SK-N-SH treated with all-trans-retinoic acid at 6 μM for 48 hours (cell line): Measurements from ENCODE around the gene NDUFAF2.

ENCODE experiments used
- ATAC-seq: fragments of 200-7000 bp; cut with Tn5 transposase; 3 replicates; pipeline ENCODE4 v1.9.1; 2020; ENCODE audit warnings: mild to moderate bottlenecking, moderate library complexity
- ARNTL ChIP-seq: fragments of 450-650 bp; formaldehyde crosslinking; IDR thresholded peaks from 2 replicates; pipeline ENCODE4 v1.5.0; 2020; ENCODE audit warnings: low read depth, mild to moderate bottlenecking, moderate library complexity, borderline replicate concordance
- BACH2 ChIP-seq: fragments of 250-450 bp; sonication (Bioruptor Pico); IDR thresholded peaks from 2 replicates; pipeline ENCODE4 v1.9.0; 2021; ENCODE audit warnings: mild to moderate bottlenecking, borderline replicate concordance
- CSDC2 ChIP-seq: fragments of 250-450 bp; sonication (Bioruptor Pico); IDR thresholded peaks from 2 replicates; pipeline ENCODE4 v1.5.0; 2020; ENCODE audit warnings: mild to moderate bottlenecking, moderate library complexity
- GLIS3 ChIP-seq: fragments of 250-450 bp; sonication (Bioruptor Pico); IDR thresholded peaks from 2 replicates; pipeline ENCODE4 v1.5.0; 2020; ENCODE audit warnings: mild to moderate bottlenecking, moderate library complexity
- ISL1 ChIP-seq: fragments of 250-450 bp; sonication (Bioruptor Pico); IDR thresholded peaks from 2 replicates; pipeline ENCODE4 v2.1.2; 2022; ENCODE audit warnings: mild to moderate bottlenecking, moderate library complexity
- OSR1 ChIP-seq: fragments of 250-450 bp; sonication (Bioruptor Pico); IDR thresholded peaks from 2 replicates; pipeline ENCODE4 v1.8.0; 2022; ENCODE audit warnings: moderate library complexity, mild to moderate bottlenecking, inconsistent platforms
- PPARA ChIP-seq: fragments of 250-450 bp; sonication (Bioruptor Pico); IDR thresholded peaks from 2 replicates; pipeline ENCODE4 v1.5.0; 2020; ENCODE audit warnings: mild to moderate bottlenecking, borderline replicate concordance
- RARB ChIP-seq: fragments of 250-450 bp; sonication (Bioruptor Pico); IDR thresholded peaks from 2 replicates; pipeline ENCODE4 v1.8.0; 2021; ENCODE audit warnings: mild to moderate bottlenecking, moderate library complexity
- SNAI2 ChIP-seq: fragments of 250-450 bp; sonication (Bioruptor Pico); IDR thresholded peaks from 2 replicates; pipeline ENCODE4 v1.5.0; 2020; ENCODE audit warnings: mild to moderate bottlenecking, moderate library complexity
- TCF4 ChIP-seq: fragments of 250-450 bp; sonication (Bioruptor Pico); IDR thresholded peaks from 2 replicates; pipeline ENCODE4 v1.8.0; 2021; ENCODE audit warnings: mild to moderate bottlenecking, moderate library complexity, borderline replicate concordance
- TOX ChIP-seq: fragments of 250-450 bp; sonication (Bioruptor Pico); IDR thresholded peaks from 2 replicates; pipeline ENCODE4 v1.8.0; 2021; ENCODE audit warnings: mild to moderate bottlenecking, moderate library complexity, borderline replicate concordance
- ZC3H10 ChIP-seq: fragments of 250-450 bp; sonication (Bioruptor Pico); IDR thresholded peaks from 2 replicates; pipeline ENCODE4 v1.5.1; 2021; ENCODE audit warnings: mild to moderate bottlenecking, moderate library complexity
- ZFP30 ChIP-seq: fragments of 450-650 bp; formaldehyde crosslinking; IDR thresholded peaks from 2 replicates; pipeline ENCODE4 v1.5.0; 2022; ENCODE audit warnings: mild to moderate bottlenecking, moderate library complexity
- ZNF565 ChIP-seq: fragments of 450-650 bp; formaldehyde crosslinking; conservative IDR thresholded peaks from 2 replicates; pipeline ENCODE4 v1.5.0; 2020; ENCODE audit warnings: low read depth, mild to moderate bottlenecking, moderate library complexity
- ZNF70 ChIP-seq: fragments of 450-650 bp; formaldehyde crosslinking; IDR thresholded peaks from 2 replicates; pipeline ENCODE4 v1.5.0; 2020; ENCODE audit warnings: mild to moderate bottlenecking, moderate library complexity
- ZNF8 ChIP-seq: fragments of 450-650 bp; formaldehyde crosslinking; IDR thresholded peaks from 2 replicates; pipeline ENCODE4 v1.5.0; 2020; ENCODE audit warnings: mild to moderate bottlenecking, moderate library complexity
- TF ChIP-seq, protein P1 (sequence below): fragments of 250-450 bp; sonication (Bioruptor Pico); IDR thresholded peaks from 2 replicates; pipeline ENCODE4 v1.8.0; 2021; ENCODE audit warnings: low read depth, mild to moderate bottlenecking, moderate library complexity, borderline replicate concordance
- TF ChIP-seq, protein P2 (sequence below): fragments of 250-450 bp; sonication (Bioruptor Pico); IDR thresholded peaks from 2 replicates; pipeline ENCODE4 v1.8.0; 2020; ENCODE audit warnings: mild to moderate bottlenecking, moderate library complexity, borderline replicate concordance
- TF ChIP-seq, protein P3 (sequence below): fragments of 250-450 bp; sonication (Bioruptor Pico); IDR thresholded peaks from 2 replicates; pipeline ENCODE4 v1.5.0; 2020; ENCODE audit warnings: mild to moderate bottlenecking, moderate library complexity
- TF ChIP-seq, protein P4 (sequence below): fragments of 250-450 bp; sonication (Bioruptor Pico); IDR thresholded peaks from 2 replicates; pipeline ENCODE4 v1.5.1; 2020; ENCODE audit warnings: low read depth, mild to moderate bottlenecking, moderate library complexity
- TF ChIP-seq, protein P5 (sequence below): fragments of 250-450 bp; sonication (Bioruptor Pico); IDR thresholded peaks from 2 replicates; pipeline ENCODE4 v1.5.1; 2021; ENCODE audit warnings: mild to moderate bottlenecking, moderate library complexity

The NDUFAF2 gene

DNA sequence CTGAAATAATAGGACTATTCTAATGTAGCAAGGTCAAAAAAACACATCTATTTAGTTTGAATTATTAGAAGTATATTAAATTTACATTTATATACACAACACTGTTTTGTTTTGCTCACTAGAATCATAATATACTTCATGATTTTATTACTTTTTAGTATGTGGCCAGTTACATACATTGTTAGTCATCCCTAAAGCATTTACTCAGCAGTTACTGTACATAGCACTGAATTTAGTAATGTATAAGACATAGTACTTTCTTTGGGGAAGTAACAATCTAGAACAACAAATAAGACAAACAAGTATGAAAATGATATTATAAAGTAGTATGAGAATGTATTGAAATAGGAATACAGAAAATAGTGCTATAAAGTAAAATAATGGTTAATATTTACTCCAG, 28.4 kb upstream of the NDUFAF2 start:
- TF ChIP-seq, protein P1, sequence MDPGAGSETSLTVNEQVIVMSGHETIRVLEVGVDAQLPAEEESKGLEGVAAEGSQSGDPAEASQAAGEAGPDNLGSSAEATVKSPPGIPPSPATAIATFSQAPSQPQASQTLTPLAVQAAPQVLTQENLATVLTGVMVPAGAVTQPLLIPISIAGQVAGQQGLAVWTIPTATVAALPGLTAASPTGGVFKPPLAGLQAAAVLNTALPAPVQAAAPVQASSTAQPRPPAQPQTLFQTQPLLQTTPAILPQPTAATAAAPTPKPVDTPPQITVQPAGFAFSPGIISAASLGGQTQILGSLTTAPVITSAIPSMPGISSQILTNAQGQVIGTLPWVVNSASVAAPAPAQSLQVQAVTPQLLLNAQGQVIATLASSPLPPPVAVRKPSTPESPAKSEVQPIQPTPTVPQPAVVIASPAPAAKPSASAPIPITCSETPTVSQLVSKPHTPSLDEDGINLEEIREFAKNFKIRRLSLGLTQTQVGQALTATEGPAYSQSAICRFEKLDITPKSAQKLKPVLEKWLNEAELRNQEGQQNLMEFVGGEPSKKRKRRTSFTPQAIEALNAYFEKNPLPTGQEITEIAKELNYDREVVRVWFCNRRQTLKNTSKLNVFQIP (CRISPR knock-in tag), result no peak
- TF ChIP-seq, protein P2, sequence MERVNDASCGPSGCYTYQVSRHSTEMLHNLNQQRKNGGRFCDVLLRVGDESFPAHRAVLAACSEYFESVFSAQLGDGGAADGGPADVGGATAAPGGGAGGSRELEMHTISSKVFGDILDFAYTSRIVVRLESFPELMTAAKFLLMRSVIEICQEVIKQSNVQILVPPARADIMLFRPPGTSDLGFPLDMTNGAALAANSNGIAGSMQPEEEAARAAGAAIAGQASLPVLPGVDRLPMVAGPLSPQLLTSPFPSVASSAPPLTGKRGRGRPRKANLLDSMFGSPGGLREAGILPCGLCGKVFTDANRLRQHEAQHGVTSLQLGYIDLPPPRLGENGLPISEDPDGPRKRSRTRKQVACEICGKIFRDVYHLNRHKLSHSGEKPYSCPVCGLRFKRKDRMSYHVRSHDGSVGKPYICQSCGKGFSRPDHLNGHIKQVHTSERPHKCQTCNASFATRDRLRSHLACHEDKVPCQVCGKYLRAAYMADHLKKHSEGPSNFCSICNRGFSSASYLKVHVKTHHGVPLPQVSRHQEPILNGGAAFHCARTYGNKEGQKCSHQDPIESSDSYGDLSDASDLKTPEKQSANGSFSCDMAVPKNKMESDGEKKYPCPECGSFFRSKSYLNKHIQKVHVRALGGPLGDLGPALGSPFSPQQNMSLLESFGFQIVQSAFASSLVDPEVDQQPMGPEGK (CRISPR knock-in tag), result no peak
- TF ChIP-seq ZC3H10 (CRISPR knock-in tag), result no peak
- no peak for TF ChIP-seq BACH2 (CRISPR knock-in tag)
- no peak for TF ChIP-seq CSDC2 (CRISPR knock-in tag)
- TF ChIP-seq SNAI2 (CRISPR knock-in tag), result no peak
- no peak for TF ChIP-seq TOX (CRISPR knock-in tag)
- TF ChIP-seq ZFP30 (CRISPR knock-in tag), result no peak
- TF ChIP-seq, protein P3, sequence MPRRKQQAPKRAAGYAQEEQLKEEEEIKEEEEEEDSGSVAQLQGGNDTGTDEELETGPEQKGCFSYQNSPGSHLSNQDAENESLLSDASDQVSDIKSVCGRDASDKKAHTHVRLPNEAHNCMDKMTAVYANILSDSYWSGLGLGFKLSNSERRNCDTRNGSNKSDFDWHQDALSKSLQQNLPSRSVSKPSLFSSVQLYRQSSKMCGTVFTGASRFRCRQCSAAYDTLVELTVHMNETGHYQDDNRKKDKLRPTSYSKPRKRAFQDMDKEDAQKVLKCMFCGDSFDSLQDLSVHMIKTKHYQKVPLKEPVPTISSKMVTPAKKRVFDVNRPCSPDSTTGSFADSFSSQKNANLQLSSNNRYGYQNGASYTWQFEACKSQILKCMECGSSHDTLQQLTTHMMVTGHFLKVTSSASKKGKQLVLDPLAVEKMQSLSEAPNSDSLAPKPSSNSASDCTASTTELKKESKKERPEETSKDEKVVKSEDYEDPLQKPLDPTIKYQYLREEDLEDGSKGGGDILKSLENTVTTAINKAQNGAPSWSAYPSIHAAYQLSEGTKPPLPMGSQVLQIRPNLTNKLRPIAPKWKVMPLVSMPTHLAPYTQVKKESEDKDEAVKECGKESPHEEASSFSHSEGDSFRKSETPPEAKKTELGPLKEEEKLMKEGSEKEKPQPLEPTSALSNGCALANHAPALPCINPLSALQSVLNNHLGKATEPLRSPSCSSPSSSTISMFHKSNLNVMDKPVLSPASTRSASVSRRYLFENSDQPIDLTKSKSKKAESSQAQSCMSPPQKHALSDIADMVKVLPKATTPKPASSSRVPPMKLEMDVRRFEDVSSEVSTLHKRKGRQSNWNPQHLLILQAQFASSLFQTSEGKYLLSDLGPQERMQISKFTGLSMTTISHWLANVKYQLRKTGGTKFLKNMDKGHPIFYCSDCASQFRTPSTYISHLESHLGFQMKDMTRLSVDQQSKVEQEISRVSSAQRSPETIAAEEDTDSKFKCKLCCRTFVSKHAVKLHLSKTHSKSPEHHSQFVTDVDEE, result no peak
- TF ChIP-seq ZNF565 (CRISPR knock-in tag), result no peak
- TF ChIP-seq OSR1 (CRISPR knock-in tag), result no peak
- TF ChIP-seq ZNF70, result no peak
- TF ChIP-seq, protein P4, sequence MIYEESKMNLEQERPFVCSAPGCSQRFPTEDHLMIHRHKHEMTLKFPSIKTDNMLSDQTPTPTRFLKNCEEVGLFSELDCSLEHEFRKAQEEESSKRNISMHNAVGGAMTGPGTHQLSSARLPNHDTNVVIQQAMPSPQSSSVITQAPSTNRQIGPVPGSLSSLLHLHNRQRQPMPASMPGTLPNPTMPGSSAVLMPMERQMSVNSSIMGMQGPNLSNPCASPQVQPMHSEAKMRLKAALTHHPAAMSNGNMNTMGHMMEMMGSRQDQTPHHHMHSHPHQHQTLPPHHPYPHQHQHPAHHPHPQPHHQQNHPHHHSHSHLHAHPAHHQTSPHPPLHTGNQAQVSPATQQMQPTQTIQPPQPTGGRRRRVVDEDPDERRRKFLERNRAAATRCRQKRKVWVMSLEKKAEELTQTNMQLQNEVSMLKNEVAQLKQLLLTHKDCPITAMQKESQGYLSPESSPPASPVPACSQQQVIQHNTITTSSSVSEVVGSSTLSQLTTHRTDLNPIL, result no peak
- TF ChIP-seq TCF4 (CRISPR knock-in tag), result no peak
- no peak for TF ChIP-seq RARB (CRISPR knock-in tag)
- TF ChIP-seq, protein P5, sequence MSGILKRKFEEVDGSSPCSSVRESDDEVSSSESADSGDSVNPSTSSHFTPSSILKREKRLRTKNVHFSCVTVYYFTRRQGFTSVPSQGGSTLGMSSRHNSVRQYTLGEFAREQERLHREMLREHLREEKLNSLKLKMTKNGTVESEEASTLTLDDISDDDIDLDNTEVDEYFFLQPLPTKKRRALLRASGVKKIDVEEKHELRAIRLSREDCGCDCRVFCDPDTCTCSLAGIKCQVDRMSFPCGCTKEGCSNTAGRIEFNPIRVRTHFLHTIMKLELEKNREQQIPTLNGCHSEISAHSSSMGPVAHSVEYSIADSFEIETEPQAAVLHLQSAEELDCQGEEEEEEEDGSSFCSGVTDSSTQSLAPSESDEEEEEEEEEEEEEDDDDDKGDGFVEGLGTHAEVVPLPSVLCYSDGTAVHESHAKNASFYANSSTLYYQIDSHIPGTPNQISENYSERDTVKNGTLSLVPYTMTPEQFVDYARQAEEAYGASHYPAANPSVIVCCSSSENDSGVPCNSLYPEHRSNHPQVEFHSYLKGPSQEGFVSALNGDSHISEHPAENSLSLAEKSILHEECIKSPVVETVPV (CRISPR knock-in tag), result no peak
- no peak for TF ChIP-seq ZNF8 (CRISPR knock-in tag)
- TF ChIP-seq ISL1 (CRISPR knock-in tag), result no peak
- no peak for TF ChIP-seq PPARA (CRISPR knock-in tag)
- no peak for TF ChIP-seq ARNTL (CRISPR knock-in tag)
- no peak for ATAC-seq

DNA sequence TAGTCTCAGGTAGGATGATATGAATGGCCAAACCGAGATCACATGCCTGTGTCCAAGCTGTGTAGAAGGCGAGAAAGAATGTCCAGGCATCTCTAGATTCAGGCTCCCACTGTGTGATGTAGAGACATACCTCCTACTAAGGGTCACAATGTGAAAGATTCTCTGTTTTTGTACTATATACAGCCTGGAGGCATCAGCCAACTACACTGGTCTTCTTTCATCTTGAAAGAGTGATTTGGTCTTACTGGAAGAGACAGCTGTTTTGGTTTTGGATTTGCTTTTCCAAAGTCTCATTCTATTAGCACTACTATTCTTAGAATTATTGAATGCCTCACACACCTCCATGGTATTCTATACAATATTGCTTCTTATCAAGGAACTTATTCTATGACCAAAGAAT, 26.5 kb upstream of the NDUFAF2 start:
- ATAC-seq, result no peak

More for the DNA sequence above, 26.5 kb upstream of the NDUFAF2 start:
- TF ChIP-seq GLIS3 (CRISPR knock-in tag) (no peak), ISL1 (CRISPR knock-in tag) (no peak), RARB (CRISPR knock-in tag) (no peak), ZC3H10 (CRISPR knock-in tag) (no peak), CSDC2 (CRISPR knock-in tag) (no peak), ZNF70 (no peak), BACH2 (CRISPR knock-in tag) (no peak), TOX (CRISPR knock-in tag) (no peak), ZNF8 (CRISPR knock-in tag) (no peak), OSR1 (CRISPR knock-in tag) (no peak)
- TF ChIP-seq, protein P3, result no peak
- TF ChIP-seq, protein P1 (CRISPR knock-in tag), result no peak
- TF ChIP-seq, protein P4, result no peak
- TF ChIP-seq, protein P5 (CRISPR knock-in tag), result no peak
